Lower leg skin (tissue), 3 donors: ENCODE results near the gene CAMTA1.

Source experiments
- POLR2A ChIP-seq, 2 donors: fragments of 450-650 bp; IDR thresholded peaks; one replicate each; pipeline ENCODE4 v1.6.1; 2016 to 2017; ENCODE audit warnings: antibody characterized with exemption in 2 of 2, mild to moderate bottlenecking in 1 of 2, moderate library complexity in 1 of 2
- TF ChIP-seq, protein P1 (sequence below), 3 donors: fragments of 450-650 bp; IDR thresholded peaks; one replicate each; pipeline ENCODE4 v1.5.1; 2016; ENCODE audit warnings: antibody characterized with exemption in 3 of 3, mild to moderate bottlenecking in 3 of 3, moderate library complexity in 2 of 3

DNA sequence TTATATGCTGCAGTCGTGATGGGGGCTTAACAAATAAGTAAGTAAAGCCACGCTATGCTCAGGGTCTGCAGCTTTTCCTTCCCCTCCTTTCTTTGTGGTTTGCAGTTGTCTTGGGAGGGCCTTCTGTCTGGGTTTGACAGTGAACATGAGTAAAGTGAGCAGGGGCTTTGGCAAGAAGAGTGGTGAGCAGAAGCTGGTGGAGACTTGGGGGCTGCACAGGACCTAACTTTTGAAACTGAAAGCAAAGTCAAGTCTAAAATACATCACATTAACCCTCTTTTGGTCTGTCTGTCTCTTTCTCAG, 617.2 kb downstream of the CAMTA1 start:
- TF ChIP-seq, protein P1, sequence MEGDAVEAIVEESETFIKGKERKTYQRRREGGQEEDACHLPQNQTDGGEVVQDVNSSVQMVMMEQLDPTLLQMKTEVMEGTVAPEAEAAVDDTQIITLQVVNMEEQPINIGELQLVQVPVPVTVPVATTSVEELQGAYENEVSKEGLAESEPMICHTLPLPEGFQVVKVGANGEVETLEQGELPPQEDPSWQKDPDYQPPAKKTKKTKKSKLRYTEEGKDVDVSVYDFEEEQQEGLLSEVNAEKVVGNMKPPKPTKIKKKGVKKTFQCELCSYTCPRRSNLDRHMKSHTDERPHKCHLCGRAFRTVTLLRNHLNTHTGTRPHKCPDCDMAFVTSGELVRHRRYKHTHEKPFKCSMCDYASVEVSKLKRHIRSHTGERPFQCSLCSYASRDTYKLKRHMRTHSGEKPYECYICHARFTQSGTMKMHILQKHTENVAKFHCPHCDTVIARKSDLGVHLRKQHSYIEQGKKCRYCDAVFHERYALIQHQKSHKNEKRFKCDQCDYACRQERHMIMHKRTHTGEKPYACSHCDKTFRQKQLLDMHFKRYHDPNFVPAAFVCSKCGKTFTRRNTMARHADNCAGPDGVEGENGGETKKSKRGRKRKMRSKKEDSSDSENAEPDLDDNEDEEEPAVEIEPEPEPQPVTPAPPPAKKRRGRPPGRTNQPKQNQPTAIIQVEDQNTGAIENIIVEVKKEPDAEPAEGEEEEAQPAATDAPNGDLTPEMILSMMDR (IDR thresholded peaks at IDR 0.05) = no peak
- TF ChIP-seq POLR2A (IDR thresholded peaks at IDR 0.05) = no peak
